PC-3 (cell line): ENCODE data around the gene PPARG.

Experiments
- CTCF ChIP-seq: fragments of 300-600 bp; sonication (generic); conservative IDR thresholded peaks from 2 replicates; pipeline ENCODE4 v1.5.1; 2017; ENCODE audit warnings: antibody characterized with exemption, low read depth, mild to moderate bottlenecking, low read length
- EZH2 ChIP-seq: fragments of 300-600 bp; sonication (generic); IDR thresholded peaks from one replicate; pipeline ENCODE4 v1.6.1; 2017; ENCODE audit warnings: antibody characterized with exemption, mild to moderate bottlenecking, low read length; ENCODE audit not compliant: unreplicated experiment

DNA sequence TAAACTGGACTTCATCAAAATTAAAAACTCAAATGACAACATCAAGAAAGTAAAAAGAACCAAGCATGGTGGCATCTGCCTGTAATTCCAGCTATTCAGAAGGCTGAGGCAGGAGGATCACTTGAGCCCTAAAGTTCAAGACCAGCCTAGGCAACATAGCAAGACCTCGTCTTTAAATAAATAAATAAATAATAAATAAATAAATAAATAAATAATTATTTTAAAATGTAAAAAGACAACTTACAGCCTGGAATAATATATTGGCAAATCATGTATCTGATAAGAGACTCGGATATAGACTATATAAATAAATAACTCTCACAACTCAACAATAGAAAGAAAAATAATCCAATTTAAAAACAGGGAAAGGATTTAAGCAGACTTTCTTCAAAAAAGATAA is 4.3 kb upstream of the PPARG start:
- no peak for TF ChIP-seq CTCF
- no peak for TF ChIP-seq EZH2
